NCI-H2196 treated with DMSO at 0.1 percent for 48 hours (cell line): ENCODE results near the gene ERMAP.
"Not testable (repeated sequence)": the region's sequence is repeated elsewhere in the genome, so short reads cannot be mapped to it uniquely, and the experiment has no call there.

Source experiments
- DNase-seq: peaks from one replicate; lab custom pipeline; 2025; ENCODE audit not compliant: unreplicated experiment; lab: John Stamatoyannopoulos, UW

ERMAP gene

GRCh38 chr1:42807056-42807668 lies 9.8 kb upstream of the ERMAP start:
- no peak for DNase-seq

GRCh38 chr1:42814815-42815214 lies 2.1 kb upstream of the ERMAP start:
- not testable (repeated sequence) for DNase-seq

- DNase-seq = no peak
Observed at GRCh38 chr1:42815941-42816584, 859 bp upstream of the ERMAP start.

GRCh38 chr1:42817440-42817767 lies 482 bp downstream of the ERMAP start:
- no peak for DNase-seq

GRCh38 chr1:42817976-42818375 lies 1.1 kb downstream of the ERMAP start:
- no peak for DNase-seq

GRCh38 chr1:42820813-42821212 lies 3.9 kb downstream of the ERMAP start:
- no peak for DNase-seq

- no peak for DNase-seq
Observed at GRCh38 chr1:42821690-42822089, 4.8 kb downstream of the ERMAP start.

- DNase-seq = no peak
Observed at GRCh38 chr1:42822800-42823392, 6.0 kb downstream of the ERMAP start.

- no peak for DNase-seq
Observed at GRCh38 chr1:42824481-42825035, 7.6 kb downstream of the ERMAP start.

- DNase-seq = no peak
Observed at GRCh38 chr1:42825036-42825851, 8.3 kb downstream of the ERMAP start.

- DNase-seq = no peak
Observed at GRCh38 chr1:42830631-42831030, 13.7 kb downstream of the ERMAP start.

- no peak for DNase-seq
Observed at GRCh38 chr1:42831273-42831672, 14.4 kb downstream of the ERMAP start.

- no peak for DNase-seq
Observed at GRCh38 chr1:42832641-42833240, 15.8 kb downstream of the ERMAP start.

GRCh38 chr1:42833981-42834380 lies 17.1 kb downstream of the ERMAP start:
- DNase-seq = no peak

- DNase-seq = no peak
Observed at GRCh38 chr1:42834803-42835202, 17.9 kb downstream of the ERMAP start.

- DNase-seq = no peak
Observed at GRCh38 chr1:42835422-42835821, 18.5 kb downstream of the ERMAP start.

GRCh38 chr1:42837709-42838108 lies 20.8 kb downstream of the ERMAP start:
- no peak for DNase-seq

GRCh38 chr1:42838482-42839190 lies 21.7 kb downstream of the ERMAP start:
- no peak for DNase-seq

- DNase-seq = no peak
Observed at GRCh38 chr1:42841010-42841409, 24.1 kb downstream of the ERMAP start.

GRCh38 chr1:42841440-42842147 lies 24.7 kb downstream of the ERMAP start:
- no peak for DNase-seq
